Activated T-helper 1 cell treated with Interleukin-2 at 50 U/mL for 16 hours (primary cell): Measurements from ENCODE around the gene TMEFF2.

Experiments used
- DNase-seq: peaks from one replicate; pipeline ENCODE4 v3.0.0-alpha.2; 2020; ENCODE audit warnings: low read depth

The TMEFF2 gene

DNA sequence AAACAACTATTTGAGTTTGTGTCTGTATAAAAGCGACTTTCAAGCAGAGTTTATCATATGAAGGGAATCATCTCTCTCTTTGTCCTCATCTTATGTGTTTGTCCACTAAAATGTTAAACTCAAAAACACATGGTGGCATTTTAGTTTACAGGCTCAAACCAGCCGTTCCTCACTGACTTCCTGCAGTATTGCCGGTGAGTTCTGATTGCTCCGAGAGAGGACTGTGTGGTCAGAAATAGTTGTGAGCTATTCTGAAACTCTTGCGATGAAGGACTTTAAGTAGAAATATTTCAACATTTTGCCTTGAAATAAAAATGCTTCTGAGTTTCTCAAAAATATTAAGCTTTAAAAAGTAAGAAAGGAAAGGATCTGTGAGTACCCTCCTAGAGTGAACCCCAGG, 184.7 kb downstream of the TMEFF2 start:
- DNase-seq, result no peak

GRCh38 chr2:192007581-192008228, 187.0 kb downstream of the TMEFF2 start:
- DNase-seq, result no peak

- DNase-seq, result no peak
Measured at GRCh38 chr2:192005211-192005610, 189.5 kb downstream of the TMEFF2 start.

DNA sequence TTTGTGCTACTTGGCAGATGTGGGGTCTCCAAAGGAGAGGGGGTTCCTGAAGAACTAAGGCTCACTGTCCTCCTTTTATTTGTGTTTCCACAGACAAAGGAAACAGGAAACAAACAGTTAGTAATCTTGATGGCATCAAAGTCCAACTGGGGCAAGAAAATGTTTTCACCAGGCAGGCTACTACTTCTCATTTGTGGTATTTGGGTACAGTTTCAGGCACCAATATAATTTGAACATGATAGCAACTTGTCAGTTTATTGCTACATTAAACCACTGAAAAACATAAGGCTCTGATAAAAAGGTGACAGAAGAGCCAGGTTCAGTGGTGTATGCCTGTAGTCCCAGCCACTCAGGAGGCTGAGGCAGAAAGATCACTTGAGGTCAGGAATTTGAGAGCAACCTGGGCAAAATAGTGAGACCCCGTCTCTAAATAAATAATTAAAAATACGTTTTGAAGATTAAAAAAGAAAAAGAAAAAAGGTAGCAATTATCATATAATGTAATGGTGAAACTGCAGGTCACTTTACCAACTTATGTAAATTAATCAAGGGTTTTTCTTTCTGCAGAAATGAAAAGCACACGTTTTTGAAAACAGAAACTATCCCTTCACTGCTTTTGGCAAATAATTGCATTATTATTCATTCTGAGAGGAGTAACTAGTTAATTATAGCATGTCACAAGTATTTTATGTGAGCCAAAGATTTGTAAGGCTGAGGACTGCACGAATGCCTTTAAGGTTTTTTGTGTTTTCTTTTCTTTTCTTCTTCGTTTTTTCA, 190.4 kb downstream of the TMEFF2 start:
- no peak for DNase-seq

DNA sequence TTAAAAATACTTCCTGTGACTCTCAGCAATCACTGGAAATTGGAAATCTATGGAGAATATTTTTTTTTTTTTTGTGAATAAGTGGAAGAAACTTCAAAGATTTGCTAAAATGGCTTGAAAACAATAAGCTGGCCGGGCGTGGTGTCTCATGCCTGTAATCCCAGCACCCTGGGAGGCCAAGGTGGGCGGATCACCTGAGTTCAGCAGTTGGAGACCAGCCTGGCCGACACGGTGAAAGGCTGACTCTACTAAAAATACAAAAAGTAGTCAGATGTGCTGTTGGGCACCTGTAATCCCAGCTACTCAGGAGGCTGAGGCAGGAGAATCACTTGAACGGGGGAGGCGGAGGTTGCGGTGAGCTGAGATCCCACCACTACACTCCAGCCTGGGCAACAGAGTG, 192.3 kb downstream of the TMEFF2 start:
- DNase-seq, result no peak

DNA sequence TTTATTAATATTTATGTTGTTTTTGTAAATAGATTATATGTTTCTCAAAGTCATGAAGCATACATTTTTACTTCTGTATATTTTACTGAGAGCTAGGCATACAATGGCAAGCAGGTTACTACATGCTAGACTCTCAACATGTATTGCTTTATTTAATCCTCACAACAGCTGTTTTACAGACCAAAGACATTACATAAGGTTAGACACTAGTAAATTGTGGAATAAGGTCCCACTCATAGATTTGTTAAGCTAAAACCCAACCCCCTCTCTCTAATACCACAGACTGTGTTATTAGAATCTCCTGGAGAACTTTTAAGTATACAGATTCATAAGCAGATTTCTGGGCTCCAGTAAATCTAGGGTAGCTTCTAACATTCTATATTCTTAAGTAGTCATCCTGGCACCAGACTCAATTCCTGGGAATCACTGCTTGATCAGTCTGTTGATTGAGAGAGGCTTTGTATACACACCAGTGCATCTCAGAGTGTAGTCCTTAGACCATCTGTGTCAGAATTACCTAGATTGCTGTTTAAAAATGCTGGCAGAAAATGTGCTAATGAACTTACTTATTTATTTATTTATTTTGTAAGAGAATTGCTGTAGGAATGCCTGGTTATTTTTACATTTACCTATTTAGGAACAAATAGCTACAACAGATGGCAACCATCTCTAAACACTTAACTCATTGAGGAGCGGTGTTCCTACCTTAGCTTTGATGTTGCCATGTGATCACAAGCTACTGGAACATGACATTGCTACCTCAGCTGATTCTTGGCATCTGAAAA, 194.3 kb downstream of the TMEFF2 start:
- no peak for DNase-seq

DNA sequence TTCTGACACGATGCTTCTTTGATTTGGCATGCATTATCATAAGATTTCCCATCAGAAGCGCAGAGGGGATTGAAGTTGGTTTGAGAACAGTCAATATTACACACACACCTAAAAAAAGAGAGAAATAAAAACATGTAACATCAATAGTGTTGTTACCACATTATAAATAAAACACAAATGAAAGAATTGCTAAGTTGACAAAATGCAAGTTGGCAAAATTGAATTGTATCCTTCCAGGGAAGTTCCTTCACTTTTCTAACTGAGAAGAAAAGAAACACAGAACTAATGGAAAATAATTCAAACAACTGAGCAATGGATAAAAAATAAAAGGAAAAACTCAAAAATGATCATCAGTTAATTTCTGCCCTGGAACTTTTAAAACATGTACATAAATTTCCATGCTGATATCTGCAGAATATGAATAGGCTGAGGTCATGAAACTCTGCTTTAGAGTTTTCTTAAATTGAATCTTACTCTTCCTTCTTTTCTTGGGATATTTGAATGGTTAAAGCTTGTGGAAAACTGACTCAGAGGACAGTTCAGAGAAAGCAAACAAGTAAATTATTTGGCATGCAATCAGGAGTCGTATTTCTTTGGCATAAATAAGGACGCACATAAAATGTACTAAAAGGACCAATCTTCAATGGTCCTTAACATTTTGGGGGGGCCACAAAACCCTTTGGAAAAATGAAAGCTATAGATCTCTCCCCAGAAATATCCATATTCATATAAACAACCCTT, 195.5 kb downstream of the TMEFF2 start:
- no peak for DNase-seq

GRCh38 chr2:191995285-191995684, 199.4 kb downstream of the TMEFF2 start:
- DNase-seq, result no peak

GRCh38 chr2:191994749-191995148, 200.0 kb downstream of the TMEFF2 start:
- DNase-seq, result no peak

GRCh38 chr2:191991442-191991841, 203.3 kb downstream of the TMEFF2 start:
- DNase-seq, result no peak

- no peak for DNase-seq
Measured at GRCh38 chr2:191985740-191986139, 209.0 kb downstream of the TMEFF2 start.

GRCh38 chr2:191983591-191983990, 211.1 kb downstream of the TMEFF2 start:
- no peak for DNase-seq

- no peak for DNase-seq
Measured at GRCh38 chr2:191983186-191983585, 211.5 kb downstream of the TMEFF2 start.

- no peak for DNase-seq
Measured at GRCh38 chr2:191981706-191982105, 213.0 kb downstream of the TMEFF2 start.

DNA sequence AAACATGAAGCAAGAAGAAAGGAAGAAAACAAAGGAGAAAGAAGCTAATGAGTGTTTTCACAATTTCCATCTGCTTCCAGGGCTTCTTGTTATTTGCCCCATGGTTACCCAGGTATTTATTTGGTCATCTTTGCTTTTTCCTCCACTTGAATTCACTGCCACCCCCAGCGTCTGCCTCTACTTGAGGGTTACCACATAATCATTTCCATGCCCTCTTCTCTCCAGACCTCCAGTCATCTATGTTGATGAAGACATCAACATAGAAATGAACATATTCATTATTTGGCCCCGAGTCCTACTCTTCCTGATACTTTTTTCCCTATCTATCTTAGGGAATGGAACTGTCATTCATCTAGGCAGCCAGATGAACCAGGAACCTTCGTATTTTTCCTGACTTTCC, 214.2 kb downstream of the TMEFF2 start:
- no peak for DNase-seq

- DNase-seq, result no peak
Measured at GRCh38 chr2:191979221-191979730, 215.5 kb downstream of the TMEFF2 start.

GRCh38 chr2:191977754-191978153, 217.0 kb downstream of the TMEFF2 start:
- DNase-seq, result no peak

DNA sequence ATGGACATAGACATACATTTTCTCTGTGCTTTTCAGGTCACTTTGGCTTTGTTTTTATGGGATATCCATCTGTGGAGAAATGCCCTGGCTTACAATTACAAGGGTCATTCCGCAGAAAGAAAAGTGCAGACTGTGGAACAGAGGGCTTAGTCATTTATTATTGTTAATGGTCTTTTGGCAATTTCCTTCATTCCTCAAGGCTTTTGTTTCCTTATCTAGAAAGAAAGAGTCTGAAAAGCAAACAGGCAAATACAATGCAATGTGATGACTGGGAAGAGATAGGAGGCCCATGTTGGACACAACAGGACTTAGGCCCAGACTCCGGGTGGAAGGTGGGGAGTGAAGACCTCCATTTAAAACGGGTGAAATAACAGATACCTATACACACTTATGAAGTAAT, 218.3 kb downstream of the TMEFF2 start:
- DNase-seq, result no peak

GRCh38 chr2:191974676-191975075, 220.1 kb downstream of the TMEFF2 start:
- no peak for DNase-seq

- no peak for DNase-seq
Measured at GRCh38 chr2:191970867-191971266, 223.9 kb downstream of the TMEFF2 start.

DNA sequence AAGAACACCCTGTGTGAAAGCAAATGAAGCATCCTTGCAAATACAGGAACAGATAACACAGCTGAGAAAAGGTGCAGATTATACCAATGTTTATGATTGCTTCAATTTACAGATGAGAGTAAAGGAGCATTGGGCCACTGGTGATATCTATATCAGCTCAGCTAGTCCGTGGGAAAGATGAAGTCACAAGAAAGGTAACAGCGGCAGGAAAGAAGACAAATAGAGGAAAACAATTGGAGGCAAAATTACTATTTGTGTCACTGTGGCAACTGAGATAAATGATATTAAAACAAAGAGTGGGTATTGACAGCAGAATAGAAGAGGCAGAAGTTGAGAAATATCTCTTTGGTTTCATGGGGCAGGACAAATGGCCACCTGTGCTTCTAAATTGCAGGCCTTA, 226.6 kb downstream of the TMEFF2 start:
- DNase-seq, result no peak

GRCh38 chr2:191965733-191966132, 229.0 kb downstream of the TMEFF2 start:
- DNase-seq, result no peak
